RPMI7951 (cell line): ENCODE results near the gene FOXK1. TPM values are rescaled to one million over a fixed set of nuclear protein-coding genes. Genes with fewer than 3 reads are reported as not detected.
"Not testable (repeated sequence)": the region's sequence is repeated elsewhere in the genome, so short reads cannot be mapped to it uniquely, and the experiment has no call there.

ENCODE experiments used
- DNase-seq: peaks from one replicate; pipeline ENCODE4 v3.0.0-alpha.2; 2012; ENCODE audit warnings: low read depth
- total RNA-seq: library from RNA; depleted of rRNA; stranded (reverse); fragments of >200 nt; shearing (Covaris generic); gene quantifications from 2 replicates; pipeline ENCODE4 v1.2.3, GENCODE V29; 2014; rRNA removed

Gene FOXK1
- 8.8 and 12.3 TPM in 2 replicates for total RNA-seq

DNA sequence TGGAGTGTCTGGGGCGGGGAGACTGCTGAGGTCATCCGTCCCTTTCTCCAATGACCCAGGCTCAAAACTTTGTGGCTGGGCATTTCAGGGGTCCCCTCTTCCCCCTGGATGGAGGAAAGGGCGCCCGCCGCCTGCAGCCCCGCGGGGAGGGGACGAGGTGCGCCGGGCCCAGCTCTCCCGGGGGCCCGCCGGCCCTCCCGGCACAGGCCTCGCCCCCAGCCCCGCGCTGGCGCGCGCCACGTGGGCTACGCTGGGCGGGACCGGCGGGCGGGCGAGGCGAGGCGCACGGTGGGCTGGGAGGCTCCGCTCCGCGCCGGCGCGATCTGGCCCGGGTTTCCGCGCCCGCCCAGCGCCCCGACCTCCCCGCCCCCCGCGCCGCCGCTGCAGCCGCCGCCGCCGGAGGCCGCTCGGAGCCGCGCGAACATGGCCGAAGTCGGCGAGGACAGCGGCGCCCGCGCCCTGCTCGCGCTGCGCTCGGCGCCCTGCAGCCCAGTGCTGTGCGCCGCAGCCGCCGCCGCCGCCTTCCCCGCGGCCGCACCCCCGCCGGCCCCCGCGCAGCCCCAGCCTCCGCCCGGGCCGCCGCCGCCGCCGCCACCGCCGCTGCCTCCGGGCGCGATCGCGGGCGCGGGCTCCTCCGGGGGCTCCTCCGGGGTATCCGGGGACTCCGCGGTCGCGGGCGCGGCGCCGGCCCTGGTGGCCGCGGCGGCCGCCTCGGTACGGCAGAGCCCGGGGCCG lies at the start of gene FOXK1:
Gene FOXK1, plus strand, starts transcription at position 410 of the 735 bp plus-strand sequence. Its CDS starts 14 bp downstream, at position 424.
- DNase-seq, result peak; percentile 76

DNA sequence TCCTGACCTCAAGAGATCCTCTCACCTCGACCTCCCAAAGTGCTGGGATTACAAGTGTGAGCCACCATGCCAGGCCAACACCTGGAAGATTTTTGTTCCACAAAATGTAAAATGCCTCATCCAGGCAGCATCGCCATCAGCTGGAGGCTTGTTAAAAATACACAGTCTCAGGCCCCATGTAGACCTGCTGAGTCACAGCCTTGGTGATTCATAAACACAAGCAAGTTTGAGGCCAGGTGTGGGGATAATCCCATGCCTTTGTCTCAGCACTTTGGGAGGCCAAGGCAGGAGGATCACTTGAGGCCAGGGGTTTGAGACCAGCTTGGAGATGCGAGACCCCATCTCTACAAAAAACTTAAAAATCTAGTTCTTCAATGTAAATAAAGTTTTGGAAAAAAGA lies 49.1 kb upstream of the FOXK1 start:
- DNase-seq, result peak; percentile 55

DNA sequence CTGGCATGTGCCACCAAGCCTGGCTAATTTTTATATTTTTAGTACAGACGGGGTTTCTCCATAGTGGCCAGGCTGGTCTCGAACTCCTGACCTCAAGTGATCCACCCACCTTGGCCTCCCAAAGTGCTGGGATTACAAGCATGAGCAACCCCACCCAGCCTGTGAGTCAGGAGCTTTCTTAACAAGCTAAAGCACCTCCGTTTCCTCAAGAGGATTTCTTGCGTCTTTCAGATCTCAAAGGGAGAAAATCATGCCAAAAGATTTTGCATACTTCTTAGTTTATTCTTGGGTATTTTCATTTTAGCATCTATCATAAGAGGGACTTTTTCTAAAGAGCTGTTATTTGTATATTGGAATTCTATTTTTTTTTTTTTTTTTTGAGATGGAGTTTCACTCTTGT lies 47.9 kb upstream of the FOXK1 start:
- DNase-seq, result no peak

DNA sequence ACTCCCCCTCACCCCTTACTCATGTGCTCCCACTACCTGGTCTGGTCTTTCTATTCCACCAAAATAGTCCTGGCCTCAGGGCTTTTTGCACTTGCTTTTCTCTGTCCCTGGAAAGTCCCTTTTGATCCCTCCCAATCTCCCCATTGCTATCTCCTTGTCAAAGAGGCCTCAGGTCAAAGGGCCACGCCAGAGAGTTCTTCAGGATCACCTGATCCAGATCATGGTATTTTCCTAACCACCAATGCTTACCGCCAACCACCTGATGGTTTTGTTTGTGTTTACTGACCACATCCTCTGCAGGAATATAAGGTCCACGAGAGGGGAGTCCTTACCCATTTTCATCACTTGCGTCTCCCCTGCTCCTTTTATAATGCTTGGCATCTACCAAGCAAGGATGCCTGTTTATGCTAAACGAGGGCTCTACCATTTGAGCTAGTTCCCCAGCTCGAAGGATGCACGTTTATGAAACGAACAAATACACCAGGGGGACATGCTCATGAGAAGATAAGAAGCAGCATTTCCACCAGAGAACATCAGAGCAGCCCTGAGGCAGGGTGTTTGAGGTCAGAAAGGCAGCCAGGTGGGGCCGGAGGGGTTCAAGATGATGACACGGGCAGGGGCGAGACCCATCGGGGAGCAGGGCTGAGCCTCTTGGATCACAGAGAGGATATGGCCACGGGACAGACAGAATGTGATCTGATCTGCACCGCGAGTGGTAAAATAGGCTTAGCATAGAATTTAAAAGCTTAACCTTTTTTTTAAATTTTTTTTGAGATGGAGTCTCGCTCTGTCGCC lies 43.1 kb upstream of the FOXK1 start:
- no peak for DNase-seq

DNA sequence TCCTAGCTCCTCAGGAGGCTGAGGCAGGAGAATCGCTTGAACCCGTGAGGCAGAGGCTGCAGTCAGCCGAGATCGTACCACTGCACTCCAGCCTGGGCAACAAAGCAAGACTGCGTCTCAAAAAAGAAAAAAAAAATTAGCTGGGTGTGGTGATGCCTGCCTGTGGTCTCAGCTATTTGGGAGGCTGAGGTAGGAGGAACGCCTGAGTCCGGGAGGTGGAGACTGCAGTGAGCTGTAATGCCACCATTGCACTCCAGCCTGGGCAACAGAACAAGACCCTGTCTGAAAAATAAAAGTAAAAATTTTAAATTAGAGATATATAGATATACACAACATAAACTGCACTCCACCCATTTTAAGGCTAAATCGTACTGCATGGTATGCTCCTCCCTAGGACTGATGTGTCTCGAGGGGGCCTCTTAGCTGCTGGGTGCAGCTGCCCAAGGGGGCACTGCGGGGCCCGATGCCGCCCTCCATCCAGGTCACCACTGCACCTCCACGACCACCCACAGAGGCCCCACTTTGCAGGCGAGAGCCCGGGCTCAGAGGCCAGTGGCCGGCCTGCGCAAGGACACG lies 40.9 kb upstream of the FOXK1 start:
- DNase-seq, result no peak

DNA sequence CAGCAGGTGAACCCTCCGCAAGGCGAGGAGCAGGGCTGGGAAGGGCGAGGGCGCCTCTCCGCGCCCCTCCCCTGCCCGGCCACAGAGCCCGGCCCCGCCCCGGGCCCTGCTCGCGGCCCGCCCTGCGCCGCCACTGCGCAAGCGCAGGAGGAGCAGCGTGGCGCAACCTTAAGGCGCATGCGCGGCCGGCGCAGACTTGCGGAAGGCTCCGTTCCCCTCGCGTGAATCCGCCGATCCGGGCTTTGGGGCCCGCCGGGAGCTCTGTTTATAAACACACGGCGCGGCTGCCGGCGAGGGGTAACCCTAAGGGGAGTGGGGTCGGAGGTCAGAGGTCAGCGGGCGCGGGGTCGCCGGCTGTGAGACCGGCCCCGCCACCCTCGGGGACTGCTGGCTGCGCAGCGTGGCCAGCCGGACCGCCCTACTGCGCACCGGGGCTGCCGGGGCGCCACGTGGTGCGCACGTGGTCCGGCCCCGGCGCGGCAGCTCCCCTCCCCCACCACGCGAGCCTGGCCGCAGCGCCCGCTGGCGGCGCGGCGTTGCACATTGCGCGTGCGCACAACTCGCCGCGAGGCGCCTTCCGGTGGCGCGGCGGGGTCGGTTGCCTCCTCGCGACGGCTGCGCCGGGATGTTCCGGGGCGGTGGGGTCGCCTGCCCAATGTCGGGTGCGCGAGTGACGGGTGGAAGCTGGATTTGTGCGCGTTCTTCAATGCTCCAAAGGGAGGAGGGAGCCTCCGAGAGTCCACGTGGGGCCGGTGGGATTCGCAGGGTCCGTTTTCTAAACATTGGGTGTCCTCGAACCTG lies 40.2 kb upstream of the FOXK1 start:
- peak; percentile 89 for DNase-seq

DNA sequence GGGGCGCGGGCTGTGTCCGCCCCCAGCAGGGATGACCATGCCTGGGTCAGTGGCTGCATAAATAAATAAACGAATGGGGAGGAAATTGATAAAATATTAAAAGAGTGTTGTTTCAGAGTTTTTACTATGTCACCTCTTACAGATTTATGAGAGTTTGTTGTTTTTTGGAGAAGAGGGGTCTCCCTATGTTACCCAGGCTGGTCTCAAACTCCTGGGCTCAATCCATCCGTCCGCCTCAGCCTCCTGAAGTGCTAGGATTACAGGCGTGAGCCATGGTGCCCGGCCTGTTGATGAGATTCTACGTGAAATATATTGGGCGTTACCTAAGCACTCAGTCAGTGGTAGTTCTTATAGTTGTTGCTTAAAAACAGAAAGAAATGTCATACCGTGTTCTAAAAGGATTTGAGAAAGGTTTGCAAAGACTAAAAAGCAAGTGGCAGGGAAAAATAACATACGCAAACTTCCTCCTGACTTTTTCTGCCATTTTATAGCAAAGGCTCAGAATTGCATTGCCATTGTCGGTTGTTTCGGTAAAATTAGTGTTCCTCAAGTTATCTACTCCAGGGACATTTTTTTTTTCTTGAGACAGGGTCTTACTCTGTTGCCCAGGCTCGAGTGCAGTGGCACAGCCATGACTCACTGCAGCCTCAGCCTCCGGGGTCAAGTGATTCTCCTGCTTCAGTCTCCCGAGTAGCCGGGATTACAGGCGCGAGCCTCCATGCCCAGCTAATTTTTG lies 39.5 kb upstream of the FOXK1 start:
- DNase-seq, result no peak

DNA sequence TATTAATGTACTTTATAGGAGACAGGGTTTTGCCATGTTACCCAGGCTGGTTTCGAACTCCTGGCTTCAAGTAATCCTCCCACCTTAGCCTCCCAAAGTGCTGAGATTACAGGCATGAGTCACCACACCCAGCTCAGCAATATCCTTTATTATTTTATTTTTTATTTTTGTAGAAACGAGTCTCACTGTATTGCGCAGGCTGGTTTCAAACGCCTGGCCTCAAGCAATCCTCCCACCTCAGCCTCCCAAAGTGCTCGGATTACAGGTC lies 39.0 kb upstream of the FOXK1 start:
- not testable (repeated sequence) for DNase-seq

DNA sequence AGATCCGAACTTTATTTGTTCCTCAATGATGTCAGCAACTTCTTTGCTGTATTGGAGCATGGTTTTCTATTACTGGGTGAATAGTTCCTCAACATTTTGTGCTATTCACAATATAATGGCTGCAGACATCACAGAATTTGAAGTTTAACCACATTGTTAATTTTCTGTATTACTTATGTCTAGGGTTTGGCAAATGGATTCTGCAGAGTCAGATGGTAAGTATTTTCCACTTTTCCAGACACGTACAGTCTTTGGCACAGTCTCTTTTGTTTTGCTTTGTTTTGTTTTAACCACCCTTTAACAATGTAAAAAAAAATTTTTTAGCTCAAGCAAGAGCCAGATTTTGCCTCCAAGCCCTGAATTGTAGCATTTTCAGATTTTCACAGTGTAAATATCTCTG lies 36.8 kb upstream of the FOXK1 start:
- no peak for DNase-seq

DNA sequence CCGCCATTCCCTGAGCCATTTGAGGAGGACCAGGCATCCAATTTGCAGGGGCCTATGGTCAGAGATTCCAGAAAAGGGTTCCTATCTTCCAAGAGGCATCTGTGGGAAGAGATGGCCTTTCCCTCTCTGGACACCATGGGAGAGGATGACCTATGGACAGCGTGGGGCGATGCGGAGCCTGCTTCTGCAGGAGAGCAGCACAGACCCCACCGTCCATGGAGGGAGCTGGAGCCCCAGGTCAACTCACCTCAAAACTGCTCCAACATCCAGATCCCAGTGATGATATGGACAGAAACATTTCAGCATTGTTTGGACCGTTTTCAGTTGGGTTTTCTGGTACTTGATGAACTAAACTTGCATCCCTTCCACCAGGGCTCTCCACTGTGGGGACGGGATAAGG lies 34.0 kb upstream of the FOXK1 start:
- DNase-seq, result no peak

DNA sequence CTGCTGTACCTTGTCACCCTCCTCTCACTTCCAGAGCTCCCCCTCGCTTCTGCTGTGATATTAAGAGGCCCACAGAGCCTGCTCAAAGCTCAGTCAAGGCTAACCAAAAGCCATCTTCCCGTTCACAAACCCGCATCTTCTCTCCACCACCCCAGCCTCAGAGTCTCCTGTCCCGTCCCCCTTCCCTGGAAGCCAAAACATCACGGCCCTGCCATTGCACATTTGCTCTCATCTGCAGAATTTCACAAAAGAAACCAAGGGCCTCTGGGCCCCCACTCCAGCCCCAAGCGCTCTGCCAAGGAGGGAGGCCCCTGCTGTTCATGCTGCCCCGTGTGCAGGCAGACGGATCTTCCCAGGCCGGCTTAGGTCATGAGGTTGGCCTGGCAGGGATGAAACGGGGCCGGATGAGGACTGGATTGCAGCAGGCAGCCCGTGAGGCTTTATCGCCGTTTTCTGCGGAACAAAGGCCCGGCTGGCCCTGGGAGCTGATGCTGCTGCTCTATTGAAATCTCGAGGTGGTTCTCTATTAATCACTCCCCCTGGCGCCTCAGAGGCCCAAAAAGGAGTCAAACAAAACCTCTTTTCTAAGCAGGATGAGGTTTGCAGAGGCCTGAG lies 31.6 kb upstream of the FOXK1 start:
- no peak for DNase-seq

DNA sequence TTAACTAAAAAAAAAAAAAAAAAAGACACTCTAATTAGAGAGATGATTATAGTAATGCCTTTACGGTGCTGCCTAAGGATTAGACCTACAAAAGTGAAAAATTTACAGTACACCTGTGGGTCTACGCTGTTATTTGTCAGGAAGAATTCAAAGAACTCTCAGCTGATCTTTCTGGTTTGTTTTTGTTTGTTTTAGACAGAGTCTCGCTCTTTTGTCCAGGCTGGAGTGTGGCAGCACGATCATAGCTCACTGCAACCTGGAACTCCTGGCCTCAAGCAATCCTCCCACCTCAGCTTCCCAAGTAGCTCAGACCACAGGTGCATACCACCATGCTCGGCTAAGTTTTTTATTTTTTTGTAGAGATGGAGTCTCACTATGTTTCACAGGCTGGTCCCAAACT lies 28.3 kb upstream of the FOXK1 start:
- no peak for DNase-seq

DNA sequence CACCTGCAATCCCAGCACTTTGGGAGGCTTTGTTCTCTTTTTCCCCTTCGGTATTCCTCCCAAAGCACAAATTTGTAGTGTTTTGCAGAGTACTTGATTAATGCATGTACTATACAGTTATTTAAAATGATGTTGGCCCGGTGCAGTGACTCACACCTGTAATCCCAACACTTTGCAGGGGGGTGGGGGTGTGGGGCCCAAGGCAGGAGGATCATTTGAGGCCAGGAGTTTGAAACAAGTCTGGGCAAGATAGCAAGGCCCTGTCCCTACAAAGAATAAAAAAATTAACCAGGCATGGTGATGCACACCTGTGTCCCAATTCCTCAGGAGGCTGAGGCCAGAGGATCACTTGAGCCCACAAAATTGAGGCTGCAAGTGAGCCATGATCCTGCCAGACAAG lies 26.8 kb upstream of the FOXK1 start:
- no peak for DNase-seq

DNA sequence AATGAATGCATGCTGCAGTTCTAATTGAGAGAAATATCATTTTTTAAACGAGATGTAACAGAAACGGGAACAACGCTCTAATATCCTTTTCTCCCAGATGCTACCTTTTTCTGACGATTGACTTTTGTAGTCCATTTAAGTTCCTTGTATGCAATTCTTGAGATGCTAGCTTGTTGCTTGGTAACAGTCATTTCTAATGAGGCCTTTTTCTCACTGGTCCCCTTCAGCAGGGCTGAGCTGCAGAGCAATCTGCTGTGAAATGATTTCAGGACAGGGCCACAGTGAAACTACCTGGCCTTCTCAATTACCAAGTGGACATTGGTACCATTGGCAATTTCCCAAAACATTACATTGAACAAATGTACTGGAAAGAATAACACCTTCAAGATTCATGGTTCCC lies 26.2 kb upstream of the FOXK1 start:
- no peak for DNase-seq

DNA sequence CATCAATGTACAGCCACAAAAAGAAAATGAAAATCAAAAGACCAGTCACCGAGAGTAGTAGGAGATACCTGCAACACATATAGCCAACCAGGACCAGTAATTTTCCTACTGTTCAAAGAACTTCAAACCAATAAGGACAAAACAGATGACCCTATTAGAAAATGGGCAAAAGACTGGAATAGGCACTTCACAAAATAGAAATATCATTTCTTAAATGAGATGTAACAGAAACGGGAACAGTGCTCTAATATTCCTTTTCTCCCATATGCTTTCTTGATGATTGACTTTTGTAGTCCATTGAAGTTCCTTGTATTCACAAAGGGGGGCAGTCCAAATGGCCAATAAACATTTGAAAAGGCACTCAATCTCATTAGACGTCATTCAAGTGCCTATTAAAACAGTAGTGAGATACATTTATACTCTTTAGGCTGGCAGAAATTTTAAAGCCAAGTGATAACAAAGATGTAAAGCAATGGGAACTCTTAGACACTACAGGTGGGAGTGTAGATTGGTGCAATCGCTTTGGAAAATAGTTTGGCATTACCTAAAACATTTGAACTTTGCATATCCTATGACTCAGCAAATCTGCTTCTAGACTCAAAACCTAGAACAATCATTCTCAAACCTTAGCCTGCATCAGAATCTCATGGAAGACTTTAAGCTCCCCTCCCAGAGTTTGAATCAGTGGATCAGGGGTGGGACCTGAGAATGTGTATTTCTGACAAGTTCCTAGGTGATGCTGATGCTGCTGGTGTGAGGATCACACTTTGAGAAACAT lies 24.3 kb upstream of the FOXK1 start:
- no peak for DNase-seq

DNA sequence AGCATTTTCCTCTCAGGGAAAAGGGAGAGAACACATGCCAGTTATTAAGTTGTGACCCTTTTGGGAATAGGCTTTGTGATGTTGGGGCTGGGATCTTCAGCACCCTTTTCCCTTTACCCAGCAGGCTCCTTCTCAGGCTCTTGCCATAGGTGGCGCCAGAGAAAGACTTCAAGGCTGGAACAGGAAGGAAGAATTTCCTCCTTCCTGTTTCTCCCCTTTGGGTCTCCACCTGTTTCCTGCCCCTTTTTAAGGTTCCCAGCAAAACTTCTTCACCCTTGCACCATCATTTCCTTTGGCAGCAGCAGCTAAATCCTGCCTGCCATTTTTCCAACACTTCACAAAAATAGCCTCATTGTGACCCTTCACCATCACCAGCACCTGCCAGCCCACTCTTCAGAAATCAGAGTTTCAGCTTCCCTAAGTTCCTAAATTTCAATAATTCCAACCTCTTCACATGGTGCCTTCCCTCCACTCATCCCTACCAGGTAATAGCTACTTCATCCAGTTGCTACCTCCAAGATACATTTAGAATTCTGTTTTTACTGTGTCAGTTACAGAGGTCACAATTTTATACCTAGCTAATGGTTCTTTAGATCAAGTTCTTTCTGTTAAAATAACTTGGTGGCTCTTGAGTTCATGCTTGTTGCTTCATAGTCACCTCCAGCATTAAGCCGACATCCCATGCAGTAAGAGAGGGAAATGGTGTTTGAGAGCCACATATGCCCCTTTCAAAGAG lies 22.4 kb upstream of the FOXK1 start:
- DNase-seq, result no peak

DNA sequence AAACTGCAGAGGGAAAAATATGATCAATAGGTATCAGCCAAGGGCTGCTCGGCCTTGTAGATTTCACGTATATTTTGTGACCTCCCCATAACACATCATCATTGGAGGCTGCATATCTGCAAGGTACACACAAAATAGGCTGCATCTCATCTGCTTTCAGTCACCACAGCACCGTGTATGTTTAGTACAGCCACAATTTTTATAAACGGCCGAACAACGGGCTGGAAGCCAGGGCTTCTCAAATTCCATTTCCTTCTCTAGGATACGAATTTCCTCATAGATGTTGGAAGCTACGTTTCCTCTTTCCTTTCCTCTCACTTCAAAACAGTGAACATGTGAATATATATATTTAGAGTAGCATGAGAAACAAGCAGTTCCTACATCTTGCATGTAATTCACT lies 20.2 kb upstream of the FOXK1 start:
- no peak for DNase-seq

DNA sequence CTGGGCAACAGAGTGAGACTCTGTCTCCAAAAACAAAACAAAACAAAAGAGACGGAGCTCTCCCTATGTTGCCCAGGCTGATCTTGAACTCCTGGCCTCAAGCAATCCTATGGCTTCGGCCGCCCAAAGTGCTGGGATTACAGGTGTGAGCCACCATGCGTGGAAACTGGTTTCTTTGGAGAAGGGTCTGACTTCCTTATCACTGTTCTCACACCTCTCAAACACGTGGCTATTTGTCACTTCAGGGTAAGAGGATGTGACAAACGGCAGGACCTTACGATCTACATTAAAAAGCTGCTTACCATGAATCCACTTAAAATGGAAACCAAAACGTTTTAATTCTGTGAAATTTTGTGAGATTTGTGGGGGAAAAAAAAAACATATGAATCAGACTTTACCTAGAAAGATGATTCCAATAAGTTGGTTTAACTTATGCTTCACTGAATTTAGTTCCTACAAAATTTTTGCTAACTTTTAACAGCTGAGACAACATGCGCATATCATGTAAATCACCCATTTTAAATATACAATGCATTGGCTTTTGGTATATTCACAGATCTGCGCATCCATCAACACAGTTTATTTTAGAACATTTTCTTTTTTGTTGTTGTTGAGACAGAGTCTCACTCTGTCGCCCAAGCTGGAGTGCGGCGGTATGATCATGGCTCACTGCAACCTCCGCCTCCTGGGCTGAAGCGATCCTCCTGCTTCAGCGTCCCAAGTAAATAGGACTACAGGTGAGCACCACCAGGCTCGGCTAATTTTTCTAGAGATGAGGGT lies 18.7 kb upstream of the FOXK1 start:
- no peak for DNase-seq

DNA sequence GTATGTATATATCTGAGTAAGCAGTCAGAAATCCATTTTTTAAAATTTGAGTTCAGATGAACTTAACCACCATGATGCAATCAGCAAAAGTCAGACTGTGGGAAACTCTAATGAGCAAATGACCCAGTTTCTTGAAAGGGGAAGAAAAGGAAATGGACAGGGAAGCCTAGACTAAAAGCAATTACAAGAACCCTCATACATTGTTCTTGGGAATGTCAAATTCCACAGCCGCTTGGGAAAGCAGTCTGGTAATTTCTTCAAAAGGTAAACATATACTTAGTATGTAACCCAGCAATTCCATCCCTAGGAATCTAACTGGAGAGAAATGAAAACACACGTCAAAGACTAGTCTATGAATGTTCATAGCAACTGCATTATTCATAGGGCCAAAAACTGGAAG lies 16.4 kb upstream of the FOXK1 start:
- DNase-seq, result peak; percentile 39
